ENCODE data around the gene ZDHHC18.
"Not testable (repeated sequence)": the region's sequence is repeated elsewhere in the genome, so short reads cannot be mapped to it uniquely, and the experiment has no call there.

ZDHHC18 gene

DNA sequence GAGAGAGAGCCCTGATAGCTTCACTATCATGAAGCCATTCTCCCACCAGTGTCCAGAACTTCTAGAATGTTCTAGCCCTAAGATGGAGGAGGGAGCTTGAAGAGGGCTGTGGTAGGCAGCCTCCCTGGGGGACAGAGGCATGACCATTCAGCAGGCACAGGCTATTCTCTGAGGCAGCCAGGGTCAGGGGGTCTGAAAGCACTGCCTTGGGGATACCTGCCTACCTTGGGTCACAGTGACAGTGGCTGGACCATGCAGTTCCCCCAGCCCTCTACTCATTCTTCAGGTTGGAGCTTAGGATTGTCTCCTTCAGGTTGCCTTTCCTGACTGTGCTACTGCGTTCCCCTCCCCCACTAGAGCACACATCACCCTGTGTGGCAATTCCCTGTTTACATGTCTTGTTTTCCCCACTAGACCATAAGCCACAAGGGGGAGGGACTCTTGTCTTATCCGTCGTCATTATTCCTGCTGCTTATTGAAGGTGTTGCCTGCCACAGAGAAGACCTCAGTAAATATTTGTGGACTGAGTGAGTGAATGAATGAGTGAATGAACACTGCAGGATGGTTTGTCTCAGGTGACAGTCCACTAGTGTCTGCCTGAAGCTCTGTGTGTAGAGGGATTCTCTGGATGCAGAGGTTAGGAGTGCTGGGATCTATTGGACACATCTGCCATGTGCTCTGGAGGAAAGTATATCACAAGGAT, 5.2 kb downstream of the ZDHHC18 start:
- peaks cover 34 to 43% of the 10 kb centered on the region in 2 donors for H3K36me3 ChIP-seq (ENCODE audit: control insufficient read depth in 2 of 2, insufficient read depth in 2 of 2, low read length in 2 of 2)
- H3K4me1 ChIP-seq (ENCODE audit: control insufficient read depth in 2 of 2, insufficient read depth in 2 of 2, low read length in 2 of 2), result peaks cover 26 to 27% of the 10 kb centered on the region in 2 donors
- peak overlapping the region in 1 of 2 donors; percentile 38 for H3K27ac ChIP-seq (ENCODE audit: low read depth in 2 of 2, low read length in 2 of 2)

DNA sequence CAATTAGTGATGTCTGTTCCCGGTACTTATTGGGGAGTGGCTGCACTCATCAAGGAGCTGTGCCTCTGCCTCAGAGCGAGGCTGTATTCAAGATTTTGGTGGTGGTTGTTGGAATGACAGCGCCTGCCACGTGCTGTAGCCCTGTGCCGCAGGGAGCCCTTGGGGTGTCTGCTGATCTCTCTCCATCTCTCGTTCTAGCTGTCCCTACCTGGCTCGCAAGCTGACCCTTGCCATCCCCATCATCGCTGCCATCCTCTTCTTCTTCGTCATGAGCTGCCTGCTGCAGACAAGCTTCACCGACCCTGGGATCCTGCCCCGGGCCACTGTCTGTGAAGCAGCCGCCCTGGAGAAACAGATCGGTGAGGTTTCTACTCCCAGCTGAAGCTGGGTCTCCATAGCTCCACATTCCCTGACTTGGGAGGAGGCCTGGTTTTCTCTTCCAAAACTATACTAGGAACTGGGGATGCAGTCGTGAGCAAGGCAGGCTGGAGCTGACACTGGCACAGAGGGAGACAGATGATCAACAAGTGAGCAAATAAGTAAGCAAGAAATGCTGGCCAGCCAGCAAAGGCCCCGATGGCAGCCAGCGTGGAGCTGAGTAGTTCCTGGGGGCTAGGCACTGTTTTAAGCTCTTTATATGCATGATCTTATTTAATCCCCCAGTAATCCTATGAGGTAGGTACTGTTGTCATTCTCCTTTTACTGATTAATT, 5.9 kb downstream of the ZDHHC18 start:
- Histone ChIP-seq H3K9ac (ENCODE audit: low read depth in 1 of 2, low read length in 2 of 2) (no peak overlapping the region), H3K9me3 (ENCODE audit: control insufficient read depth in 2 of 2, low read length in 2 of 2) (no peaks in the 10 kb centered on the region), H3K4me3 (ENCODE audit: low read length in 2 of 2) (no peak overlapping the region), H3K36me3 (ENCODE audit: control insufficient read depth in 2 of 2, insufficient read depth in 2 of 2, low read length in 2 of 2) (peaks cover 34 to 43% of the 10 kb centered on the region in 2 donors), H3K4me1 (ENCODE audit: control insufficient read depth in 2 of 2, insufficient read depth in 2 of 2, low read length in 2 of 2) (peaks cover 25 to 26% of the 10 kb centered on the region in 2 donors), H3K27ac (ENCODE audit: low read depth in 2 of 2, low read length in 2 of 2) (peak overlapping the region in 1 of 2 donors; percentile 38), H3K27me3 (ENCODE audit: control insufficient read depth in 2 of 2, insufficient read depth in 2 of 2, low read length in 2 of 2) (no peaks in the 10 kb centered on the region)

More for the DNA sequence above, 5.2 kb downstream of the ZDHHC18 start:
- Histone ChIP-seq H3K4me3 (ENCODE audit: low read length in 2 of 2) (no peak overlapping the region), H3K9ac (ENCODE audit: low read depth in 1 of 2, low read length in 2 of 2) (peak overlapping the region in 1 of 2 donors; percentile 15), H3K9me3 (ENCODE audit: control insufficient read depth in 2 of 2, low read length in 2 of 2) (no peaks in the 10 kb centered on the region), H3K27me3 (ENCODE audit: control insufficient read depth in 2 of 2, insufficient read depth in 2 of 2, low read length in 2 of 2) (no peaks in the 10 kb centered on the region)

DNA sequence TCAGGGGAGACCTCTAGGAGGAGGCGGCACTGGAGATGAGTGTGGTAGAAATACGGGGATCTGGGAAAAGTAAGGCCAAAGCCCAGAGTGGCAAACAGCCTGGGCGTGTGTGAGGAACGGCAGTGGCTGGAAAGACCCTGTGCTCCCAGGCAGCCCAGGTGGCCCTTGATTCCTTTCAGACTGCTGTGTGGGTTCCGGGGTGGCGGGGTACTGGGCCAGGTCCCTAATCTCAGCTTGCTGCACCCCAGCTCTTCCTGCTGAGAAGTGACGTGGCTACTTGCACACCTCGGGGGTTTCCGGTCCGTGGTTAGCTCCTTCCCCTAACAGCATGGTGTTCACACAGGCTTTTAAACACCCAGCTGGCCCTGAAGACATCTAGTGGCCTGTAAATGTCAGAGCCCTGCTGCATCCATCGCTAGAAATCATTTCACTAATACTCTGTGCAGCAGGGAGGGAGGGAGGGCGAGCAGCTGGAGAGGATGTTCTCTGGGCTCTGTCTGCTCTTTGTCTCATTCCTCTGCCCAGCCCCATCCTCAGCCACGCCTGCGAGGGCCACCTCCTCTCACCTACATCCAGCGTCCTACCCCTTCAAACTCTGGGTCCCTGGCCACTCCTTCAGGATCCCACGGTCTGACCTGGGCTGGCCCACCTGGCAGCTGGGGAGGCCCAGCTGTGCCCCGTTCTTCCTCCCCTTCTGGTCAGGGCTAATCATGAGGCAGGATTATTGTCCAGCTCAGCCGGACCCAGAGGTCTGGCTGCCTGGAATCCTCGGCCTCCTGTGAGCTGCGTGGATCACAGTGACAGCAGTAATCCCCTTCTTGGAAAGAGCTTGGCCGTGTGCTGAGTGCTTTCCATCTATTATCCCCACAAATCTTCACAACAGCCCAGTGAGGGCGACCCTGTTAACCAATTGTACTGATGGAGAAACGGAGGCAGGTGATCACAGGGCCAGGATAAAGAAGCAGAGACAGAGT, 7.2 kb downstream of the ZDHHC18 start:
- Histone ChIP-seq H3K4me3 (ENCODE audit: low read length in 2 of 2) (peak overlapping the region in 1 of 2 donors; percentile 54), H3K27ac (ENCODE audit: low read depth in 2 of 2, low read length in 2 of 2) (peak overlapping the region; percentile 71 to 80), H3K4me1 (ENCODE audit: control insufficient read depth in 2 of 2, insufficient read depth in 2 of 2, low read length in 2 of 2) (peaks cover 15 to 17% of the 10 kb centered on the region in 2 donors), H3K36me3 (ENCODE audit: control insufficient read depth in 2 of 2, insufficient read depth in 2 of 2, low read length in 2 of 2) (peaks cover 34 to 48% of the 10 kb centered on the region in 2 donors), H3K9ac (ENCODE audit: low read depth in 1 of 2, low read length in 2 of 2) (peak overlapping the region; percentile 45 to 56), H3K27me3 (ENCODE audit: control insufficient read depth in 2 of 2, insufficient read depth in 2 of 2, low read length in 2 of 2) (no peaks in the 10 kb centered on the region), H3K9me3 (ENCODE audit: control insufficient read depth in 2 of 2, low read length in 2 of 2) (no peaks in the 10 kb centered on the region)

DNA sequence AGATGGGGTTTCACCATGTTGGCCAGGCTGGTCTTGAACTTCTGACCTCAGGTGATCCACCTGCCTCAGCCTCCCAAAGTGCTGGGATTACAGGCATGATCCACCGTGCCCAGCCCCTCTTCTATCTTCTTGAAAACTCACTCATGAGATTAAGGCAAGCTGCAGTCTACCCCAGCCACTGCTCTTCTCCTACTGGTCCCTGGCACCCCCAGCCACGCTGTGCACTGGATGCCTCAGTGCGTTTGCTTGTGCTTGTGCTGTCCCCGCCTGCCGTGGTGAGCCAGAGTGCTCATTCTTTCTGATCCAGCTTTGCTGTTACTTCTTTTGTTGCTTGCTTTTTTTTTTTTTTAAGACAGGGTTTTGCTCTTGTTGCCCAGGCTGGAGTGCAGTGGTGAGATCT, 11.2 kb downstream of the ZDHHC18 start:
- not testable (repeated sequence) for H3K9me3 ChIP-seq (ENCODE audit: control insufficient read depth in 2 of 2, low read length in 2 of 2); H3K9ac ChIP-seq (ENCODE audit: low read depth in 1 of 2, low read length in 2 of 2); H3K4me3 ChIP-seq (ENCODE audit: low read length in 2 of 2); H3K27ac ChIP-seq (ENCODE audit: low read depth in 2 of 2, low read length in 2 of 2); H3K27me3 ChIP-seq (ENCODE audit: control insufficient read depth in 2 of 2, insufficient read depth in 2 of 2, low read length in 2 of 2)
- Histone ChIP-seq H3K4me1 (ENCODE audit: control insufficient read depth in 2 of 2, insufficient read depth in 2 of 2, low read length in 2 of 2) (peaks cover 8 to 10% of the 10 kb centered on the region in 2 donors), H3K36me3 (ENCODE audit: control insufficient read depth in 2 of 2, insufficient read depth in 2 of 2, low read length in 2 of 2) (peaks cover 28 to 54% of the 10 kb centered on the region in 2 donors)

DNA sequence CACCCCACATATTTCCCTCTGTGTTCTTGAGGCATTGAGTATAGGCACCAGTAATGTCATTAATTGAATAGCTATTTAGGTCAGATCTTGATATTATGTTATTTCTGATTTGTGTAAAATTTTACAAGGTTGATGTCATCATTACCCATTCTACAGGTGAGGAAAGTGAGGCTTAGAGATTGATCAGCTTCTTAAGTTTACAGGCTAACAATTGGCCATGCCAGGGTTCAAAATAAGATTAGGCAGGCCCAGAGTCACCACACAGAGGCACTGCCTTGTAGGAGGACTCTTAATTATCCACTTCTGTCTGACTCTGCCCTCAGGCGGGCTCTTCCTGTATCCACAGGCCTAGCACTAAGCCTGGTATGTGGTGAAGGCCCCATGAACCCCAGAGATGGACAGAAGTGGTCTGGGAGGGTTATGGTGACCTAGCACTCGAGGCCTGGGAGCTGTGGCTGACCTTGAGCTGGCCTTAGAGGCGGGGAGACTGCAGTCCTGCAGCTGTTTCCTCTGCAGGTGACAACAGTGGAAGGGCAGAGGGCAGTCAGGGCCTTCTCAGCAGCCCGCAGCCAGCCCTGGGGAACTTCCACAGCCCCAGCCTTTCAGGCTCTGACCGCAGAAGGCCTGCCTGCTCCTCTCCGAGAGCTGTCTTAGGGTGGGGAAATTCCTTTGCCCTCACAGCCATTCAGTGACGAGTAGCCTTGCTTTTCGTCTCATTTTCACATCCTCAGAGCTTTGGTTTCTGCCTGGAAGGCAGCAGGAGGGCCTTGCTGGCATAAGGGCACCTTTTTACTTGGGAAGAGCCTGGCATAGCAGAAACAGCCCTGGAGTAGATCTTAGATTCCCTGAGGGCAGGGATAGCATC, 12.2 kb downstream of the ZDHHC18 start:
- Histone ChIP-seq H3K27ac (ENCODE audit: low read depth in 2 of 2, low read length in 2 of 2) (peak overlapping the region in 1 of 2 donors; percentile 80), H3K27me3 (ENCODE audit: control insufficient read depth in 2 of 2, insufficient read depth in 2 of 2, low read length in 2 of 2) (no peaks in the 10 kb centered on the region), H3K4me3 (ENCODE audit: low read length in 2 of 2) (no peak overlapping the region), H3K9me3 (ENCODE audit: control insufficient read depth in 2 of 2, low read length in 2 of 2) (no peaks in the 10 kb centered on the region), H3K4me1 (ENCODE audit: control insufficient read depth in 2 of 2, insufficient read depth in 2 of 2, low read length in 2 of 2) (peaks cover 7 to 8% of the 10 kb centered on the region in 2 donors), H3K36me3 (ENCODE audit: control insufficient read depth in 2 of 2, insufficient read depth in 2 of 2, low read length in 2 of 2) (peaks cover 18 to 50% of the 10 kb centered on the region in 2 donors), H3K9ac (ENCODE audit: low read depth in 1 of 2, low read length in 2 of 2) (no peak overlapping the region)

DNA sequence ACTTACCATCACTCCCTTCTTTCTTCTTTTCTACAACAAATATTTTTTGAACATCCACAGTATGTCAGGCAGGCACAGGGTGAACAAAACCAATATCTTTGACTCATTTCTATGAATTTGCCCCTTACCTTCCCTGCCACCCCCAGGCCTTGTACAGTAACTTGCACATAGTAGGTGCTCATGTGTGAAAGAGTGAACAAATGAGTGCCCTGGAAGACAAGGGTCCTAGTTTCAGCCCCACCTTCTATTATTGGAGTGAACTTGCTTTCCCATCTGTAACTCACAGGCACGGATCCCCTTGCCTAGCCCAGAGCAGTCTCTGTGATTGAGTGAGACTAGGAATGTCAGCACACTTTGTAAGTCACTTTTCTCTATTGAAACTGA, 12.8 kb downstream of the ZDHHC18 start:
- Histone ChIP-seq H3K36me3 (ENCODE audit: control insufficient read depth in 2 of 2, insufficient read depth in 2 of 2, low read length in 2 of 2) (peaks cover 16 to 46% of the 10 kb centered on the region in 2 donors), H3K9ac (ENCODE audit: low read depth in 1 of 2, low read length in 2 of 2) (no peak overlapping the region), H3K27ac (ENCODE audit: low read depth in 2 of 2, low read length in 2 of 2) (peak overlapping the region in 1 of 2 donors; percentile 20), H3K9me3 (ENCODE audit: control insufficient read depth in 2 of 2, low read length in 2 of 2) (no peaks in the 10 kb centered on the region), H3K27me3 (ENCODE audit: control insufficient read depth in 2 of 2, insufficient read depth in 2 of 2, low read length in 2 of 2) (no peaks in the 10 kb centered on the region), H3K4me3 (ENCODE audit: low read length in 2 of 2) (no peak overlapping the region), H3K4me1 (ENCODE audit: control insufficient read depth in 2 of 2, insufficient read depth in 2 of 2, low read length in 2 of 2) (peaks cover 3% of the 10 kb centered on the region in 2 donors)

DNA sequence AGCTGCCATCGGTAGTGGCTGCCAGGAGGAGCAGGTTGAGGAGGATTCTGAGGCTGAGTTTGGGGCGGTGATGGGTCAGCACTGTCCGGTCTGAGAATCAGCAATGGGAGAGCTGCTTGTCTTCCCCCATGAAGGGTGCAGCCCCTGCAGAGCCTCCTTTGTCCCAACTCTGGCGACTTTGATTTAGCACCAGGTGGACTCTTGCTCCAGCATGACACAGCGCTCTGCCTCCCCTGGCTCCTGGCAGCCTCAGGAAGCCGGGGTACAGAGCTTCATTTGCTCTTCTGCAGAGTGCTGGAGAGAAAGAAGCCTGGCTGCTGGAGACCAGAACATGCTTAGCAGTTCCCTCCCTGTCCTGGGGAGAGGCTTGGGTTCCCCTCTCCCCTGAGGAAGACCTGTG, 13.3 kb downstream of the ZDHHC18 start:
- H3K9me3 ChIP-seq (ENCODE audit: control insufficient read depth in 2 of 2, low read length in 2 of 2), result no peaks in the 10 kb centered on the region
- H3K4me1 ChIP-seq (ENCODE audit: control insufficient read depth in 2 of 2, insufficient read depth in 2 of 2, low read length in 2 of 2), result no peaks in the 10 kb centered on the region
- peak overlapping the region in 1 of 2 donors; percentile 20 for H3K27ac ChIP-seq (ENCODE audit: low read depth in 2 of 2, low read length in 2 of 2)
- peaks cover 12 to 45% of the 10 kb centered on the region in 2 donors for H3K36me3 ChIP-seq (ENCODE audit: control insufficient read depth in 2 of 2, insufficient read depth in 2 of 2, low read length in 2 of 2)
- H3K4me3 ChIP-seq (ENCODE audit: low read length in 2 of 2), result no peak overlapping the region
- H3K27me3 ChIP-seq (ENCODE audit: control insufficient read depth in 2 of 2, insufficient read depth in 2 of 2, low read length in 2 of 2), result no peaks in the 10 kb centered on the region
- no peak overlapping the region for H3K9ac ChIP-seq (ENCODE audit: low read depth in 1 of 2, low read length in 2 of 2)

DNA sequence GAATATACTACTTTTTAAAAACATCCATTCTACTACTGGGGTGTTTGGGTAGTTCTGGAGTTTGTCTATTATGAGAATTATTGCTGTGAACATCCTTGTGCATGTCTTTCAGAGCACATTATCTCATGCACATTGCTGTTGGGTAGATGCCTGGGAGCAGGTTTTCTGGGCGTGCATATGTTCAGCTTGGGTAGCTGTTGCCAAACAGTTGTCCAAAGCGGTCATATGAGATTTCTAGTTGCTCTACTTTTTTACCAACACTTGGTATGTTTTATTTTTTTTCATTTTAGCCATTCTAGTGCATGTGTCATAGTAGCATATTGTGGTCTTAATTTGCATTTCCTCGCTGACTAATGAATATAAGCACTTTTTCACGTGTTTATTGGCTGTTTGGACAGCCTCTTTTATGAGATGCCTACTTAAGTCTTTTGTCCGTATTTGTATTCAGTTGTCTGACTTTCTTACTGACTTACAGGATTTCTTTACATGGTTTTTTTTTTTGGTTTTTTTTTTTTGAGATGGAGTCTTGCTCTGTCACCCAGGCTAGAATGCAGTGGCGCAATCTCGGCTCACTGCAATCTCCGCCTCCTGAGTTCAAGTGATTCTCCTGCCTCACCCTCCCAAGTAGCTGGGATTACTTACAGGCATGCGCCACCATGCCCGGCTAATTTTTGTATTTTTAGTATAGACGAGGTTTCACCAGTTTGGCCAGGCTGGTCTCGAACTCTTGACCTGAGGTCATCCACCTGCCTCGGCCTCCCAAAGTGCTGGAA, 18.1 kb downstream of the ZDHHC18 start:
- H3K4me3 ChIP-seq (ENCODE audit: low read length in 2 of 2), result no peak overlapping the region
- no peaks in the 10 kb centered on the region for H3K27me3 ChIP-seq (ENCODE audit: control insufficient read depth in 2 of 2, insufficient read depth in 2 of 2, low read length in 2 of 2)
- no peaks in the 10 kb centered on the region for H3K9me3 ChIP-seq (ENCODE audit: control insufficient read depth in 2 of 2, low read length in 2 of 2)
- no peak overlapping the region for H3K27ac ChIP-seq (ENCODE audit: low read depth in 2 of 2, low read length in 2 of 2)
- peaks cover 17 to 18% of the 10 kb centered on the region in 2 donors for H3K4me1 ChIP-seq (ENCODE audit: control insufficient read depth in 2 of 2, insufficient read depth in 2 of 2, low read length in 2 of 2)
- H3K36me3 ChIP-seq (ENCODE audit: control insufficient read depth in 2 of 2, insufficient read depth in 2 of 2, low read length in 2 of 2), result peaks cover 6 to 46% of the 10 kb centered on the region in 2 donors
- no peak overlapping the region for H3K9ac ChIP-seq (ENCODE audit: low read depth in 1 of 2, low read length in 2 of 2)
